K562 (cell line): ENCODE results near the gene PPP1R12B. TPM values are rescaled to one million over a fixed set of nuclear protein-coding genes. Genes with fewer than 3 reads are reported as not detected.
A peak's percentile ranks its signal among the peaks of the same experiment; 100 is the strongest.

Source experiments
- CEBPG ChIP-seq, 3 experiments: fragments of 200-800 bp in 1 of 3; sonication (Bioruptor generic) in 1 of 3; sonication (generic) in 1 of 3; formaldehyde crosslinking in 1 of 3; IDR thresholded peaks in 2 of 3; conservative IDR thresholded peaks in 1 of 3; 2 replicates each; pipeline versions ENCODE4 v1.6.1 to v1.8.0; 2016 to 2022; ENCODE audit warnings: missing compliant biosample characterization in 2 of 3, missing genetic modification characterization in 2 of 3, mild to moderate bottlenecking in 1 of 3, missing genetic modification reagents in 1 of 3
- COPS2 ChIP-seq: fragments of 450-650 bp; conservative IDR thresholded peaks from 2 replicates; pipeline ENCODE4 v1.6.1; 2016; ENCODE audit warnings: mild to moderate bottlenecking, moderate library complexity
- ELF2 ChIP-seq: fragments of 250-450 bp; sonication (Bioruptor Pico); IDR thresholded peaks from 2 replicates; pipeline ENCODE4 v1.5.0; 2021; ENCODE audit warnings: mild to moderate bottlenecking
- ETS2 ChIP-seq: IDR thresholded peaks from 2 replicates; pipeline ENCODE4 v1.6.1; 2016; ENCODE audit warnings: borderline replicate concordance, missing genetic modification characterization, mild to moderate bottlenecking, moderate library complexity, missing compliant biosample characterization; ENCODE audit not compliant: poor library complexity, severe bottlenecking
- SNRNP70 ChIP-seq: fragments of 200-400 bp; formaldehyde crosslinking; optimal IDR thresholded peaks from 2 replicates; pipeline ENCODE3; 2017; ENCODE audit warnings: low read depth, low read length
- TGIF2 ChIP-seq: sonication (generic); formaldehyde crosslinking; IDR thresholded peaks from 2 replicates; pipeline ENCODE4 v1.8.1; 2022; ENCODE audit warnings: mild to moderate bottlenecking, missing genetic modification reagents, moderate library complexity
- U2AF1 ChIP-seq: fragments of 200-400 bp; formaldehyde crosslinking; optimal IDR thresholded peaks from 2 replicates; pipeline ENCODE3; 2017; ENCODE audit warnings: mild to moderate bottlenecking, low read depth, low read length, moderate library complexity
- U2AF2 ChIP-seq: fragments of 200-400 bp; formaldehyde crosslinking; optimal IDR thresholded peaks from 2 replicates; pipeline ENCODE3; 2017; ENCODE audit warnings: low read depth, mild to moderate bottlenecking, low read length
- XRCC4 ChIP-seq: IDR thresholded peaks from one replicate; pipeline ENCODE4 v1.6.1; 2011; ENCODE audit not compliant: insufficient read depth, insufficient read length; ENCODE audit errors: extremely low read depth
- ZNF239 ChIP-seq: fragments of 250-450 bp; sonication (Bioruptor Pico); IDR thresholded peaks from 2 replicates; pipeline ENCODE4 v1.4.0; 2020; ENCODE audit warnings: mild to moderate bottlenecking
- ZNF717 ChIP-seq: fragments of 250-450 bp; sonication (Bioruptor Pico); IDR thresholded peaks from 2 replicates; pipeline ENCODE4 v1.5.0; 2021
- ZNF778 ChIP-seq: fragments of 450-650 bp; formaldehyde crosslinking; IDR thresholded peaks from 2 replicates; pipeline ENCODE4 v1.4.0; 2020; ENCODE audit warnings: mild to moderate bottlenecking, moderate library complexity
- polyA plus RNA-seq, 8 experiments: library from polyadenylated mRNA; depleted of rRNA in 4 of 8; stranded (reverse) in 5 of 8; unstranded in 3 of 8; fragments of >200 nt; fragmentation: Nextera tagmentation in 2 of 8; fragmentation: Illumina TruSeq in 1 of 8; extraction: Ambion mirVana in 2 of 8; extraction: Trizol in 1 of 8; gene quantifications; 2 replicates each; pipeline versions ENCODE4 v1.2.1 to v1.2.3, GENCODE V29; 2011 to 2014; ENCODE audit warnings: inconsistent platforms in 1 of 8, missing spikeins in 1 of 8
- total RNA-seq, 7 experiments: library from RNA; depleted of rRNA in 6 of 7; stranded (reverse); fragments of >200 nt in 6 of 7; fragmentation: Illumina TruSeq in 2 of 7; extraction: Trizol in 2 of 7; gene quantifications; 2 replicates each; pipeline versions ENCODE4 v1.2.1 to v1.2.3, GENCODE V29; 2011 to 2021; ENCODE audit warnings: low replicate concordance in 1 of 7
- TF ChIP-seq, protein P1 (sequence below): fragments of 450-650 bp; IDR thresholded peaks from 2 replicates; pipeline ENCODE4 v1.6.1; 2016; ENCODE audit warnings: mild to moderate bottlenecking
- TF ChIP-seq, protein P2 (sequence below): fragments of 150-350 bp; conservative IDR thresholded peaks from 2 replicates; pipeline ENCODE4 v1.6.1; 2014; ENCODE audit warnings: low read length
- TF ChIP-seq, protein P3 (sequence below): fragments of 250-450 bp; sonication (Bioruptor Pico); IDR thresholded peaks from 2 replicates; pipeline ENCODE4 v1.4.0; 2020; ENCODE audit warnings: mild to moderate bottlenecking
- TF ChIP-seq, protein P4 (sequence below): fragments of 450-650 bp; formaldehyde crosslinking; IDR thresholded peaks from 2 replicates; pipeline ENCODE4 v1.4.0; 2020; ENCODE audit warnings: mild to moderate bottlenecking, mixed read lengths
- TF ChIP-seq, protein P5 (sequence below): fragments of 250-450 bp; sonication (Bioruptor Pico); IDR thresholded peaks from 2 replicates; pipeline ENCODE4 v1.4.0; 2020

PPP1R12B gene
- total and polyA plus RNA-seq, 9 of the 15 experiments (the other 6 are each of a cell fraction or from before 2014, with no cell fraction given) = 0.73 to 16.9 (median 13.6) TPM

DNA sequence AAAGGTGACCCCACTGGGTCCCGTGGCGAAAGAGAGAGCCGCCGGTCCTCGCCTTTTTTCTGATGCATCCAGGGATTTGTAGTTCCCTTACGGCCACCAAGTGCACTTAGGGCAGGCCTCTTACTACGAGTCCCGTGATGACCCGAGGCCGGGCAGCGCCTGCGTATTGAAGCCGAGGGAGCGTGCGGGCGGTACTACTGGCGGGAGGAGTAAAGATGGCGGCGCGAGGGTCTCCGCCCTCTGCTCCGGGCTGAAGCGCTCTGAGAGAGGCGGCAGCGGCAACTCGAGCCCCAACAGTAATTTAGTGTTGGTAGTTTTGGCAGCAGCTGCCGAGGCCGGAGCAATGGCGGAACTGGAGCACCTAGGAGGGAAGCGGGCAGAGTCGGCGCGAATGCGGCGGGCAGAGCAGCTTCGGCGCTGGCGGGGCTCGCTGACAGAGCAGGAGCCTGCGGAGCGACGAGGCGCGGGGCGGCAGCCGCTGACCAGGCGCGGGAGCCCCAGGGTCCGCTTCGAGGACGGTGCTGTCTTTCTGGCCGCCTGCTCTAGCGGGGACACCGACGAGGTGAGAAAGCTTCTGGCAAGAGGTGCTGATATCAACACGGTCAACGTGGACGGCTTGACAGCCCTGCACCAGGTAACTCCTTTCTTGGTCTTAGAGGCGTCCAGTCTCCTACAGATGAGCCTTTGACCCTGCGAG, at the start of gene PPP1R12B (continued):
- TF ChIP-seq, protein P1, sequence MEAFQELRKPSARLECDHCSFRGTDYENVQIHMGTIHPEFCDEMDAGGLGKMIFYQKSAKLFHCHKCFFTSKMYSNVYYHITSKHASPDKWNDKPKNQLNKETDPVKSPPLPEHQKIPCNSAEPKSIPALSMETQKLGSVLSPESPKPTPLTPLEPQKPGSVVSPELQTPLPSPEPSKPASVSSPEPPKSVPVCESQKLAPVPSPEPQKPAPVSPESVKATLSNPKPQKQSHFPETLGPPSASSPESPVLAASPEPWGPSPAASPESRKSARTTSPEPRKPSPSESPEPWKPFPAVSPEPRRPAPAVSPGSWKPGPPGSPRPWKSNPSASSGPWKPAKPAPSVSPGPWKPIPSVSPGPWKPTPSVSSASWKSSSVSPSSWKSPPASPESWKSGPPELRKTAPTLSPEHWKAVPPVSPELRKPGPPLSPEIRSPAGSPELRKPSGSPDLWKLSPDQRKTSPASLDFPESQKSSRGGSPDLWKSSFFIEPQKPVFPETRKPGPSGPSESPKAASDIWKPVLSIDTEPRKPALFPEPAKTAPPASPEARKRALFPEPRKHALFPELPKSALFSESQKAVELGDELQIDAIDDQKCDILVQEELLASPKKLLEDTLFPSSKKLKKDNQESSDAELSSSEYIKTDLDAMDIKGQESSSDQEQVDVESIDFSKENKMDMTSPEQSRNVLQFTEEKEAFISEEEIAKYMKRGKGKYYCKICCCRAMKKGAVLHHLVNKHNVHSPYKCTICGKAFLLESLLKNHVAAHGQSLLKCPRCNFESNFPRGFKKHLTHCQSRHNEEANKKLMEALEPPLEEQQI = no peak
- TF ChIP-seq, protein P2, sequence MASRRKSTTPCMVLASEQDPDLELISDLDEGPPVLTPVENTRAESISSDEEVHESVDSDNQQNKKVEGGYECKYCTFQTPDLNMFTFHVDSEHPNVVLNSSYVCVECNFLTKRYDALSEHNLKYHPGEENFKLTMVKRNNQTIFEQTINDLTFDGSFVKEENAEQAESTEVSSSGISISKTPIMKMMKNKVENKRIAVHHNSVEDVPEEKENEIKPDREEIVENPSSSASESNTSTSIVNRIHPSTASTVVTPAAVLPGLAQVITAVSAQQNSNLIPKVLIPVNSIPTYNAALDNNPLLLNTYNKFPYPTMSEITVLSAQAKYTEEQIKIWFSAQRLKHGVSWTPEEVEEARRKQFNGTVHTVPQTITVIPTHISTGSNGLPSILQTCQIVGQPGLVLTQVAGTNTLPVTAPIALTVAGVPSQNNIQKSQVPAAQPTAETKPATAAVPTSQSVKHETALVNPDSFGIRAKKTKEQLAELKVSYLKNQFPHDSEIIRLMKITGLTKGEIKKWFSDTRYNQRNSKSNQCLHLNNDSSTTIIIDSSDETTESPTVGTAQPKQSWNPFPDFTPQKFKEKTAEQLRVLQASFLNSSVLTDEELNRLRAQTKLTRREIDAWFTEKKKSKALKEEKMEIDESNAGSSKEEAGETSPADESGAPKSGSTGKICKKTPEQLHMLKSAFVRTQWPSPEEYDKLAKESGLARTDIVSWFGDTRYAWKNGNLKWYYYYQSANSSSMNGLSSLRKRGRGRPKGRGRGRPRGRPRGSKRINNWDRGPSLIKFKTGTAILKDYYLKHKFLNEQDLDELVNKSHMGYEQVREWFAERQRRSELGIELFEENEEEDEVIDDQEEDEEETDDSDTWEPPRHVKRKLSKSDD = no peak
- TF ChIP-seq U2AF2 = no peak
- no peak; the same call in 1 of the 2 replicates for TF ChIP-seq ELF2 (CRISPR knock-in tag)
- no peak for TF ChIP-seq COPS2
- no peak for TF ChIP-seq SNRNP70
- TF ChIP-seq, protein P3, sequence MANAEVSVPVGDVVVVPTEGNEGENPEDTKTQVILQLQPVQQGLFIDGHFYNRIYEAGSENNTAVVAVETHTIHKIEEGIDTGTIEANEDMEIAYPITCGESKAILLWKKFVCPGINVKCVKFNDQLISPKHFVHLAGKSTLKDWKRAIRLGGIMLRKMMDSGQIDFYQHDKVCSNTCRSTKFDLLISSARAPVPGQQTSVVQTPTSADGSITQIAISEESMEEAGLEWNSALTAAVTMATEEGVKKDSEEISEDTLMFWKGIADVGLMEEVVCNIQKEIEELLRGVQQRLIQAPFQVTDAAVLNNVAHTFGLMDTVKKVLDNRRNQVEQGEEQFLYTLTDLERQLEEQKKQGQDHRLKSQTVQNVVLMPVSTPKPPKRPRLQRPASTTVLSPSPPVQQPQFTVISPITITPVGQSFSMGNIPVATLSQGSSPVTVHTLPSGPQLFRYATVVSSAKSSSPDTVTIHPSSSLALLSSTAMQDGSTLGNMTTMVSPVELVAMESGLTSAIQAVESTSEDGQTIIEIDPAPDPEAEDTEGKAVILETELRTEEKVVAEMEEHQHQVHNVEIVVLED (CRISPR knock-in tag) = peak; percentile 97
- TF ChIP-seq U2AF1 = no peak
- TF ChIP-seq ETS2 (tag) = no peak
- TF ChIP-seq, protein P4, sequence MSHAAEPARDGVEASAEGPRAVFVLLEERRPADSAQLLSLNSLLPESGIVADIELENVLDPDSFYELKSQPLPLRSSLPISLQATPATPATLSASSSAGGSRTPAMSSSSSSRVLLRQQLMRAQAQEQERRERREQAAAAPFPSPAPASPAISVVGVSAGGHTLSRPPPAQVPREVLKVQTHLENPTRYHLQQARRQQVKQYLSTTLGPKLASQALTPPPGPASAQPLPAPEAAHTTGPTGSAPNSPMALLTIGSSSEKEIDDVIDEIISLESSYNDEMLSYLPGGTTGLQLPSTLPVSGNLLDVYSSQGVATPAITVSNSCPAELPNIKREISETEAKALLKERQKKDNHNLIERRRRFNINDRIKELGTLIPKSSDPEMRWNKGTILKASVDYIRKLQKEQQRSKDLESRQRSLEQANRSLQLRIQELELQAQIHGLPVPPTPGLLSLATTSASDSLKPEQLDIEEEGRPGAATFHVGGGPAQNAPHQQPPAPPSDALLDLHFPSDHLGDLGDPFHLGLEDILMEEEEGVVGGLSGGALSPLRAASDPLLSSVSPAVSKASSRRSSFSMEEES (CRISPR knock-in tag) = peak; percentile 67
- TF ChIP-seq ZNF778 (CRISPR knock-in tag) = no peak
- TF ChIP-seq ZNF717 (CRISPR knock-in tag) = no peak
- TF ChIP-seq ZNF239 (CRISPR knock-in tag) = peak; percentile 61
- no peak; the same call in 1 of the 2 replicates for TF ChIP-seq TGIF2 (CRISPR knock-in tag)
- TF ChIP-seq, protein P5, sequence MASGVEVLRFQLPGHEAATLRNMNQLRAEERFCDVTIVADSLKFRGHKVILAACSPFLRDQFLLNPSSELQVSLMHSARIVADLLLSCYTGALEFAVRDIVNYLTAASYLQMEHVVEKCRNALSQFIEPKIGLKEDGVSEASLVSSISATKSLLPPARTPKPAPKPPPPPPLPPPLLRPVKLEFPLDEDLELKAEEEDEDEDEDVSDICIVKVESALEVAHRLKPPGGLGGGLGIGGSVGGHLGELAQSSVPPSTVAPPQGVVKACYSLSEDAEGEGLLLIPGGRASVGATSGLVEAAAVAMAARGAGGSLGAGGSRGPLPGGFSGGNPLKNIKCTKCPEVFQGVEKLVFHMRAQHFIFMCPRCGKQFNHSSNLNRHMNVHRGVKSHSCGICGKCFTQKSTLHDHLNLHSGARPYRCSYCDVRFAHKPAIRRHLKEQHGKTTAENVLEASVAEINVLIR = no peak; the same call in none of the 2 replicates
- no peak for TF ChIP-seq XRCC4
- TF ChIP-seq CEBPG (CRISPR knock-in tag; IDR thresholded peaks at IDR 0.05) = peak; percentile 83; the same call in 1 of the 2 replicates
- no peak for TF ChIP-seq CEBPG (tag; conservative IDR thresholded peaks at IDR 0.05 in 1 of 2, IDR thresholded peaks at IDR 0.05 in 1 of 2)
